Right lobe of liver (tissue), 6 donors: ENCODE data around the gene NGFR. TPM values are rescaled to one million over a fixed set of nuclear protein-coding genes. Genes with fewer than 3 reads are reported as not detected.
A peak's percentile ranks its signal among the peaks of the same experiment; 100 is the strongest.

Source experiments
- ATAC-seq, 4 donors: fragments of 200-7000 bp; cut with Tn5 transposase; one replicate each; pipeline ENCODE4 v1.9.1; 2020; ENCODE audit warnings: mild to moderate bottlenecking in 4 of 4, moderate library complexity in 4 of 4
- DNase-seq, 3 donors: peaks; one replicate each; pipeline ENCODE4 v3.0.0-alpha.2; 2020
- H3K27ac ChIP-seq, 3 donors: fragments of 200-600 bp; one replicate each; pipeline ENCODE4 v1.8.0; 2022
- H3K27me3 ChIP-seq, 2 donors: fragments of 200-600 bp; one replicate each; pipeline ENCODE4 v1.8.0; 2022
- H3K36me3 ChIP-seq, 4 donors: fragments of 200-600 bp; sonication (generic) in 1 of 4; one replicate each; pipeline versions ENCODE4 v1.5.1 to v1.8.0; 2017 to 2022; ENCODE audit warnings: control low read depth in 1 of 4
- H3K4me1 ChIP-seq, 4 donors: fragments of 200-600 bp; sonication (generic) in 1 of 4; one replicate each; pipeline versions ENCODE4 v1.5.1 to v1.8.0; 2017 to 2022; ENCODE audit warnings: control low read depth in 1 of 4
- H3K4me3 ChIP-seq, 3 donors: fragments of 200-600 bp; one replicate each; pipeline ENCODE4 v1.8.0; 2022
- H3K9me3 ChIP-seq, 4 donors: fragments of 200-600 bp; sonication (generic) in 1 of 4; one replicate each; pipeline versions ENCODE4 v1.5.1 to v1.8.0; 2017 to 2022; ENCODE audit warnings: control low read depth in 1 of 4
- CTCF ChIP-seq, 4 donors: fragments of 200-600 bp in 3 of 4; fragments of 450-650 bp in 1 of 4; IDR thresholded peaks; one replicate each; pipeline versions ENCODE4 v1.5.1 to v1.8.0; 2016 to 2022; ENCODE audit warnings: antibody characterized with exemption in 4 of 4, mild to moderate bottlenecking in 2 of 4
- POLR2A ChIP-seq: fragments of 450-650 bp; IDR thresholded peaks from one replicate; pipeline ENCODE4 v1.6.1; 2017; ENCODE audit warnings: antibody characterized with exemption, mild to moderate bottlenecking
- WGBS: methylation state at CpG from one replicate; pipeline ENCODE4 v1.1.6; 2018; ENCODE audit warnings: low coverage, low lambda C conversion rate; ENCODE audit not compliant: insufficient coverage; ENCODE audit errors: missing lambda C conversion rate; 5-methylcytosine and 5-hydroxymethylcytosine counted together
- intact Hi-C, 2 donors: fragments of 100-400 bp; cut with DNase I; formaldehyde crosslinking; loops; one replicate each; pipeline versions ENCODE4 v1.11.2 to v1.14.1; 2022
- total RNA-seq, 6 experiments: library from RNA; depleted of rRNA in 2 of 6; stranded (reverse); fragments of >200 nt in 2 of 6; fragmentation: NEBNext Ultra II Directional in 3 of 6; extraction: Animal tissue kit (Norgen Biotek cat#: 25700) in 3 of 6; gene quantifications; one replicate each; pipeline versions ENCODE4 v1.1.0 to v1.2.4, GENCODE V29; 2016 to 2023
- donor health status: DM: no; HTN: yes; CAD: no.
- donor health status: DM: no; HTN: no; CAD: no.
- donor health status: DM: no; HTN: no; CAD: no.
- donor health status: DM: no; HTN: yes; CAD: no.
- donor health status: DM: no; HTN: yes; CAD: no.

Gene NGFR
- total RNA-seq, 6 experiments from 2014 or later: 3.1 to 9.4 (median 6.8) TPM

- Histone ChIP-seq H3K9me3 (no peaks in the 10 kb centered on the region), H3K27ac (no peak overlapping the region), H3K4me3 (no peak overlapping the region), H3K36me3 (no peaks in the 10 kb centered on the region), H3K27me3 (peaks cover 0 to 9% of the 10 kb centered on the region in 2 donors), H3K4me1 (no peaks in the 10 kb centered on the region)
- ATAC-seq: no peak
- intact Hi-C loops: no loop called here
- TF ChIP-seq POLR2A (no peak), CTCF (IDR thresholded peaks at IDR 0.05) (no peak)
- DNase-seq: no peak
- no CpG with 5 or more reads among the region's 1 CpG for WGBS
These were observed 26.2 kb upstream of the NGFR start for GRCh38 chr17:49468811-49469385.

- WGBS: 5% methylated on average over 12 of the region's 52 CpGs
- no peak for TF ChIP-seq CTCF (IDR thresholded peaks at IDR 0.05)
- no peak for TF ChIP-seq POLR2A
- Histone ChIP-seq H3K27me3 (peaks cover 0 to 9% of the 10 kb centered on the region in 2 donors), H3K4me3 (no peak overlapping the region), H3K4me1 (no peaks in the 10 kb centered on the region), H3K9me3 (no peaks in the 10 kb centered on the region), H3K36me3 (no peaks in the 10 kb centered on the region), H3K27ac (no peak overlapping the region)
- ATAC-seq (peak in 1 of 4 donors; percentile 25), DNase-seq (no peak)
- intact Hi-C loops: no loop called here
These were observed 25.0 kb upstream of the NGFR start for GRCh38 chr17:49469831-49470810.

- H3K36me3 ChIP-seq: no peaks in the 10 kb centered on the region
- H3K4me1 ChIP-seq: no peaks in the 10 kb centered on the region
- peaks cover 0 to 9% of the 10 kb centered on the region in 2 donors for H3K27me3 ChIP-seq
- H3K9me3 ChIP-seq: no peaks in the 10 kb centered on the region
- no peak overlapping the region for H3K4me3 ChIP-seq
- TF ChIP-seq POLR2A (no peak), CTCF (IDR thresholded peaks at IDR 0.05) (no peak)
- intact Hi-C loops: no loop called here
- WGBS: 41% methylated on average over 7 of the region's 13 CpGs
- DNase-seq: no peak
- no peak overlapping the region for H3K27ac ChIP-seq
- ATAC-seq: peak in 3 of 4 donors; percentile 11 to 33 (median 31)
These were observed 23.9 kb upstream of the NGFR start for GRCh38 chr17:49471089-49471683.

DNA sequence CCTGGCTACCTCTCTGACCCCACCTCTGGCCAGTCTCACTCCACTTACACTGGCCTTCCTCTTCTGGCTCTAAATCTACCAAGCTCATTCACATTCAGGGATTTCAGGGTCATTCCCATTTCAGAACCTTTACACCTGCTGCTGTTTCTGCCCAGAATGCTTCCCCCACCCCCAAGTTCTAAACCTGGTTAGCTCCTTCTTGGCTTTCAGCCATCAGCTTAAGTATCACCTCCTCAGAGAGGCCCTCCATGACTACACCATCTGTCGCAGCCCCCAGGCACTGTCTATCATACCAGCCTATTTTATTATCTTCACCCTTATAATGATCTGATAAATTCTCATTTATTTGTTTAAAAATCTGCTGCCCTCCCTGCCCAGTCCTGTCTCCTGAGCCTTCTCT lies 23.3 kb upstream of the NGFR start:
- intact Hi-C loops: no loop called here
- H3K4me3 ChIP-seq: no peak overlapping the region
- ATAC-seq: no peak
- H3K36me3 ChIP-seq: no peaks in the 10 kb centered on the region
- H3K27me3 ChIP-seq: peaks cover 0 to 9% of the 10 kb centered on the region in 2 donors
- TF ChIP-seq CTCF (IDR thresholded peaks at IDR 0.05) (no peak), POLR2A (no peak)
- WGBS: 82% methylated on average over 1 of the region's 1 CpG
- H3K4me1 ChIP-seq: no peaks in the 10 kb centered on the region
- DNase-seq: no peak
- no peak overlapping the region for H3K27ac ChIP-seq
- H3K9me3 ChIP-seq: no peaks in the 10 kb centered on the region
